ENCODE measurements around the gene PLXNA4.

- TF ChIP-seq EZH2 (IDR thresholded peaks at IDR 0.05; ENCODE audit: borderline replicate concordance, low read depth, low read length, poor library complexity, severe bottlenecking), result no peak
- no peak for TF ChIP-seq CTCF (conservative IDR thresholded peaks at IDR 0.05; ENCODE audit: low read depth, low read length)
These were observed 393.3 kb downstream of the PLXNA4 start for GRCh38 chr7:132182992-132183391.

Measured in A673 (cell line).